ENCODE results near the gene RASEF.

RASEF gene

DNA sequence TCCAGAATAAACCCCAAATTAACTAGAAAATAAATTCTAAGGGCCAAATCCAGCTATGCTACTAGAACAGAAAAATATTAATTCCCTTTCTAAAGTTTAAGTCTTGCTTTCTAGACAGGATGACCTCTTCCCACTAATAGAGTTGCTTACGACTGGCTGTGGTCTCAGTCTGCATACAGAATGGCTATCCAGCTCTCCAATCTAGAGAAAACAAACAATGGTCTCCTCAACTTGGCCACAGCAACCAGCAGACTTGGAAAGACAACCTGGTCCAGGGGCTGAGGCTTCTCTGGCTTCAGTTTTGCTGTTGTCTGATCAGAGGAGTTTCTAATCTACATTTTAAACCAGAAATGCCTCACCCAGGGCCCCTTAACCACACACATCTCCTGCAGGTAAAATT, 28.9 kb downstream of the RASEF start:
- TF ChIP-seq, protein P1, sequence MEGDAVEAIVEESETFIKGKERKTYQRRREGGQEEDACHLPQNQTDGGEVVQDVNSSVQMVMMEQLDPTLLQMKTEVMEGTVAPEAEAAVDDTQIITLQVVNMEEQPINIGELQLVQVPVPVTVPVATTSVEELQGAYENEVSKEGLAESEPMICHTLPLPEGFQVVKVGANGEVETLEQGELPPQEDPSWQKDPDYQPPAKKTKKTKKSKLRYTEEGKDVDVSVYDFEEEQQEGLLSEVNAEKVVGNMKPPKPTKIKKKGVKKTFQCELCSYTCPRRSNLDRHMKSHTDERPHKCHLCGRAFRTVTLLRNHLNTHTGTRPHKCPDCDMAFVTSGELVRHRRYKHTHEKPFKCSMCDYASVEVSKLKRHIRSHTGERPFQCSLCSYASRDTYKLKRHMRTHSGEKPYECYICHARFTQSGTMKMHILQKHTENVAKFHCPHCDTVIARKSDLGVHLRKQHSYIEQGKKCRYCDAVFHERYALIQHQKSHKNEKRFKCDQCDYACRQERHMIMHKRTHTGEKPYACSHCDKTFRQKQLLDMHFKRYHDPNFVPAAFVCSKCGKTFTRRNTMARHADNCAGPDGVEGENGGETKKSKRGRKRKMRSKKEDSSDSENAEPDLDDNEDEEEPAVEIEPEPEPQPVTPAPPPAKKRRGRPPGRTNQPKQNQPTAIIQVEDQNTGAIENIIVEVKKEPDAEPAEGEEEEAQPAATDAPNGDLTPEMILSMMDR (IDR thresholded peaks at IDR 0.05), result no peak

DNA sequence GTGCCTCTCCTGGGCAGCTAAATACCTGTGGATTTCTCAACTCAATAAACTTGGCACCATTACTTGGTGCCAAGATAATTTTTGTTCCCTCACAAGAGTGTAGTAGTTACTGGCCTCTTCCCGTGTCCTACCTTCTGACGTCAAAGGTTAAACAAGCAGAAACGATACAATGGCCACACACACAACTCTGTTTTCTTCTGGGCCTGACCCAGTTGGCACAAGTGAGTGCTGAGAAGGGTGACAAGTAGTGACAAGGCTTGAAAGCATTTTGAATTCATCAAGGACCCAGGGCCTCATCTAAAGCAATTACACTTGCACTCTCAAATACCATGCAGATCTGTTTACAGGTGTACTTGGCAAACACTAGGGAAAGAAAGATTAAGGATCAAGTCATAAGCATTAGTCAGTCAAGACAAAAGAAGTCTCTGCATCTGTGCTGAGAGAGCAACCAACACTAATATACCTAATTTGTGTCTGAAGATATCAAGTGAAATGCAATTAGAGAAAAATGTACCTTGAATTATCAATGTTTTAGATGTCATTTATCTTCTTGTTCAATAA, 30.8 kb downstream of the RASEF start:
- TF ChIP-seq, protein P1 (IDR thresholded peaks at IDR 0.05), result no peak

DNA sequence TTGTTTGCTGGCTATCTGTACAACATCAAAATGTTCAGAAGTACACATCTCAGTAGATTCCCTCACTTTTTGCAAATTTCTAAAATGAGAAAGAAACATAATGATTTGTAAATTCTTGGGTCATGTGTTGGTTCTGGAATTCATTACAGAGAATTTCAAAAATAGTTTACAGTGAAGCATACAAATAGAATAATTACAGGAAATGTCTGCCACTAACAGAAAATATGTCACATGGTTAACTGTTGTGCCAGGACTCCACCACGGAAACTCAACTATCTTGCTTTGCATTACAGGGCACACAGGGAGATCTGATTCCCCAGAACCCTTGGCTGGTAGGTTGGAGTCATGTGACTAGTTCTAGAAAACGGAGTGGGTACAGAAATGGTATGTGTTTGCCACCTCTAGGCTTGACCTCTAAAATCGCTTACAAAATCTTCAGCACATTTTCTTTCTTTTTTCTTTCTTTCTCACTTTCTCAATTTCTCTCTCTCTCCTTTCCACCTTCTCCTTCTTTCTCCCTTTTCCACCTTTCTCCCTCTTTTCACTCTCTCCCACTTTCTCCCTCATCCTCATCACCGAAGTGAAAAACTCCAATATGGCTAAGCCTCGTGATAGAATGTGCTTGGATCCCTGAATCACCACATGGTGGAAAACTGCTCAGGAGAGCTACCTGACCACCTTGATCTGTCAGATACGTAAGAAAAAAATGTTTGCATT, 32.4 kb downstream of the RASEF start:
- TF ChIP-seq, protein P1 (IDR thresholded peaks at IDR 0.05), result no peak

DNA sequence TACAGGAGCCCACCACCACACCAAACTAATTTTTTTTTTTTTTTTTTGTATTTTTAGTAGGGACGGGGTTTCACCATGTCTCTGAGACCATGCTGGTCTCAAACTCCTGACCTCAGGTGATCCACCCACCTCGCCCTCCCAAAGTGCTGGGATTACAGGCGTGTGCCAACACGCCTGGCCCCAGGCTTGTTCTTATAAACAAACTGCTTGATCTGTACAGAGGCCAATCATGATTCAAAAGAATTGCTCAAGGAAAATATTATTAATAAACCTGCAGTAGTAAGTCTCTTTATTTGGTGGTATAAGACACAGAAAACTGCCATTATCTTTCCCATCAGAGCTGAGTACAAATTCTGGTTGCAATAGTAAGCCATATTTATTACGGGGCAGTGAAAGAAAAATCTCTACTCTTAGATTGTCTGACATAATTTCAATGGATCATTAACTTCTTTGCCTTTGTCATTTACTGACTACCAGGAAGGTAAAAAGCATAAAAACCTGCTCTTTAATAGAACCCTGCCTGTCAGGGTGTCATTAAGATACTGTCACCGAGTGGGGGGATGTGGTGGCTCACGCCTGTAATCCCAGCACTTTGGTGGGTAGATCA, 33.3 kb downstream of the RASEF start:
- TF ChIP-seq, protein P1 (IDR thresholded peaks at IDR 0.05), result no peak

DNA sequence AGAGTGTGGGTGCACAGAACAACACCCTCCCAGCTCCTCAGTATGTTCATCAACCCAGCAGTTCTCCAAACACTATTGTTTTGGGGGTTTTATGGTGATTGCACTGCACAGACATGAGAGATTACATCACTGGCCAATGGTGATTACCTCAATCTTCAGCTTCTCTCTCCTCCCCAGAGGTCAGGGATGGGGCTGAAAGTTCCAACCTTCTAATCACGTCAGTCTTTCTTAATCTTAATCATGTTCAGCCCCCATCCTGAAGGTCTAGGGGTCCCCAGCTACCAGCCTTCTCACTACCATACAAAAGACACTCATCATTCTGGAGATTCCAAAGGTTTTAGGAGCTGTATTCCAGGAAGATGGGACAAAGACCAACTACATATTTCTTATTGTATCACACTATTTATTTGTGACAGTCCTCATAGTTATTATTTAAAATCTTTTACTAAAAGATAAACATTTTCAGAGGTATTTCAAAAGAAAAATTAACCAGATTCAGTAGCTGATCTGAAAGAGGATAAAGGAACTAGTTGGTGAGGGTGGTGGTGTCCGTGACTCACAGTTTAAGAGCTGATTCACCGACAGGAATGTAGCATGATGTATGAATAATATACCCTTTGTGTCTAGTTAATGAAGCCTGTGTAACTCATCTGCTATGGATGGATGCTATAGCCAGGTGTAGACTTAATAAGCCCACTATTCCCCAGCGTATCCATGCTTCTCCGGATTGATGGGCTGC, 35.6 kb downstream of the RASEF start:
- TF ChIP-seq, protein P1 (IDR thresholded peaks at IDR 0.05), result no peak

DNA sequence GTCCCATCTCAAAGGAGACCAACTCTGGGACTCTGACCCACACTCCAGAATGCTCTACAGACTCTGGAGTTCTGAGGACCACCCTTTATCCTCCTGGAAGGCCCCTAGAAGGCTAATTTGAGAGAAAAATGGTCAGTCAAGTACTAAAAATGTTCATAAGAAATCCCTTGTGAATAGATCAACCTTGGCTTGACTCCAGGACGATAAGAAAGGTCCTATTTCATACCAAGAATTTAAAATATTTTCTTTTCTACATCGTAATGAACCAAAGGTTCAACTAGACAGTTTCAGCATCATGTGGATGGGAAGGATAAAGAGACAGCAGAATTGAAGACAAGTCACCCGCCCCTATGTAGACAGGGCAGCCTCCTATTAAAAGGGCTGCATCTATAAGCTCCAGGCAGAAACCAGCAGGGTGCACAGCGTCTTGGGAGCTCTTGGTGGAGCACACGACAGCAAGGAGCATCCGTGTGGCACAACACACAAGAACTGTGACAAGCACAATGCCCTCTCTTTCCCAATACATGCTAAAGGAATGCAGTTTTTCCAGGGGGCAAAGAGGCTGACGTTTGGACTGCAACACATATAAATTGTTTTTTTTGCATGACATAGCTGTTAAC, 38.3 kb downstream of the RASEF start:
- TF ChIP-seq, protein P1 (IDR thresholded peaks at IDR 0.05), result no peak

DNA sequence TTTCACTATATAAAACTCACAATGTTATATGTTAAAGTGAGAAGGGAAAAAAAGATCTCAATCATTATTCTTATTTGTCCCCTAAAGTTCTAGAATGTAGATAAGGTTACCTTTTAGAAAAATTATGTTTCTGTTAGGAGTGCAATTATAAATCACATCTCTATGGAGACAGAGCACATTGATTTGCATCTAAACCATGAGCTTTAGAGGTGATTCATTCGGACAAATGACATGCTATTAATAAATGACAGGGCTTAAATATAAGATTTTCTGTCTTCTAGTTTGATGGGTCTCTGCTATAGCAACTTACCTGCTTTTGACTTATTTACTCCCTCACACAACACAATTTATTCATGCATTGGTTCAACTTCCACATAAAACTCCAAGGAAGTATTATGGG, 39.8 kb downstream of the RASEF start:
- TF ChIP-seq, protein P1 (IDR thresholded peaks at IDR 0.05), result no peak

Data from LNCAP (cell line).